Epithelial cell of proximal tubule (primary cell): ENCODE data around the gene OR2T27. TPM values are rescaled to one million over a fixed set of nuclear protein-coding genes. Genes with fewer than 3 reads are reported as not detected.
"Not testable (repeated sequence)": the region's sequence is repeated elsewhere in the genome, so short reads cannot be mapped to it uniquely, and the experiment has no call there.

ENCODE experiments used
- DNase-seq: peaks from one replicate; pipeline ENCODE4 v3.0.0-alpha.2; 2011; ENCODE audit warnings: low read depth
- H3K4me3 ChIP-seq: 2 replicates; pipeline ENCODE4 v1.5.1; 2011; ENCODE audit warnings: low read depth, mild to moderate bottlenecking, low read length
- CTCF ChIP-seq: conservative IDR thresholded peaks from 2 replicates; pipeline ENCODE4 v1.5.1; 2012; ENCODE audit warnings: low read depth, mild to moderate bottlenecking, low read length
- total RNA-seq: library from RNA; depleted of rRNA; stranded (reverse); fragments of >200 nt; gene quantifications from 2 replicates; pipeline ENCODE4 v1.2.3, GENCODE V29; 2015

OR2T27 gene, protein sequence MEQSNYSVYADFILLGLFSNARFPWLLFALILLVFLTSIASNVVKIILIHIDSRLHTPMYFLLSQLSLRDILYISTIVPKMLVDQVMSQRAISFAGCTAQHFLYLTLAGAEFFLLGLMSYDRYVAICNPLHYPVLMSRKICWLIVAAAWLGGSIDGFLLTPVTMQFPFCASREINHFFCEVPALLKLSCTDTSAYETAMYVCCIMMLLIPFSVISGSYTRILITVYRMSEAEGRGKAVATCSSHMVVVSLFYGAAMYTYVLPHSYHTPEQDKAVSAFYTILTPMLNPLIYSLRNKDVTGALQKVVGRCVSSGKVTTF
- not detected in 2 replicates for total RNA-seq

- DNase-seq, H3K4me3 ChIP-seq: not testable (repeated sequence)
Observed at GRCh38 chr1:248655354-248655753, at the start of gene OR2T27. TSS of gene OR2T27 (minus strand) at chr1:248655528. CDS start at chr1:248650884, 4,644 bp downstream.

DNA sequence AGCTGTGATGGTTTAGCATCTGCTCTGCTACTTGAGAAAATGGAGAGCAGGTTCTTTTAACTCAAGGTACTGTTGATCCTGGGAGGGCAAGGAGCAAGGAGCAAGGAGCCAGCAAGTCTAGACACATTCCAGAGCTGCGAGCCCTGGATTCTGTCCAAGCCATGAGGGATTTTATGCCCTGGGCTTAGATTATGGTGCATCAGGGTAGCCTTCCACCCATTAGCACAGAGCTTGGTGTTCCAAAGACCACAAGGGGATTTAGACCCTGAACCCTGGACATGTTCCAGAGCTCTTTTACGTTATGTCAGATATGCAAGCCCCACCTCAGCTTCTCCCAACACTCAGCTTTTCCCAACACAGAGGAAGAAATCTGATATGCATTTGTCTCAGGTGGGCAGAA lies 49.3 kb upstream of the OR2T27 start:
- no peak for TF ChIP-seq CTCF
- H3K4me3 ChIP-seq = no peak overlapping the region
- DNase-seq = no peak

- H3K4me3 ChIP-seq = no peak overlapping the region
- no peak for TF ChIP-seq CTCF
- DNase-seq = no peak
Observed at GRCh38 chr1:248703674-248704073, 48.3 kb upstream of the OR2T27 start.

DNA sequence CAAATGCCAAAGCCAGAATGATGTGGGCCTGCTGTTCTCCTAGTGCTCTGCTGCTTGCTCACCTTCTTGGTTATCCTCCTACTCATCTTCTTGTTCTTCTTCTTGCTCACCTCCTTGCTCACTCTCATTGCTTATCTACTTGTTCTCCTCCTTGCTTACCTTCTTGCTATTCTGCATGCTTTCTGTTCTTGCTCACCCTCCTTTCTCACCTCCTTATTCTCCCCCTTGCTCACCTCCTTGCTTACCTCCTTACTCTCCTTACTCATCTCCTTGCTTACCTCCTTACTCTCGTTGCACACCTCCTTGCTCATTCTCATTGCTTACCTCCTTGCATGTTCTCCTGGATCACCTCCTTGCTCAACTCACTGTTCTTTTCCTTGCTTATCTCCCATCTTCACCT lies 47.4 kb upstream of the OR2T27 start, which contains the start of gene OR14I1:
Gene OR14I1 (minus strand): TSS at position 53 of the 400 bp plus-strand sequence.
- no peak within 1 kb of the TSS for H3K4me3 ChIP-seq
- DNase-seq = no peak
- no peak for TF ChIP-seq CTCF

DNA sequence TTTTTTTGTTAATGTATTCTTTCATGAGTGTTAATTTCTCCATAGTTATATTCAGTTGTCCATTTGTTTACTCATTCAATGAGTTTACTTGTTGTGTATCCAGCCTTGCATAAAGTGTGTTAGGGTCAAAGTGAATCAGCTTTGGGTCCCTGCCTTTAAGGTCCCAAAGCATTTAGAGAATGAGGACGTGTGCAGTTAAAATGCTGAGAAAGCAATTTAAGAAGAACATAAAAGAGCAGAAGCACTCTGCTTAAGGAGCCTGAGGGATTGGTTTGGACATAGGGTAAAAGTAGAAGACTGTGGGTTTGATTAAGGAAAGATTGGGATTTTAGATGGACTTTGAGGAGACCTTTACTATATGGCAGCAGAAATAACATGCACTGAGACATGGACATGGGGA lies 43.8 kb upstream of the OR2T27 start:
- DNase-seq = no peak
- TF ChIP-seq CTCF = no peak
- H3K4me3 ChIP-seq = no peak overlapping the region

DNA sequence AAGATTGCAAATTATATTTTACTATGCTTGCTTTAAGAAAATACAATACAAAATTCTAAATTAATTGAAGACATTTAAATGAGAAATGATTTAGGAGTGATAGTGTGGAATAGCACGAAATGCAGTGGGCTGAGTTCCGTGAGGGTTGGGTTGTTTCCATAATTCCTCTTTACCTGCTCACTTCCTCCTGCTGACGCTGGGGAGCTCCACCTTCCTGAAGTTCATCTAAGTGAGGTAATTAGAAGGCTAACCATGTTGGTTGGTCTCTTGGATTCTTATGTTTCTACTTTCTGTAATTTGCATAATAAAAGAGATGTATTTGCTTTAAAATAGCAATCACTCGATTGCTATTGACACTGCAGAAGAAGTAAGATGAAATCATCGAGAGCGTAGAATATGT lies 42.6 kb upstream of the OR2T27 start:
- DNase-seq = no peak
- no peak overlapping the region for H3K4me3 ChIP-seq
- TF ChIP-seq CTCF = no peak

- TF ChIP-seq CTCF = no peak
- H3K4me3 ChIP-seq = no peak overlapping the region
- DNase-seq = no peak
Observed at GRCh38 chr1:248696774-248697173, 41.4 kb upstream of the OR2T27 start.
